Heart right ventricle (tissue), 16 donors: Measurements from ENCODE around the gene GALR2. TPM values are rescaled to one million over a fixed set of nuclear protein-coding genes. Genes with fewer than 3 reads are reported as not detected.

Experiments used
- ATAC-seq, 8 donors: fragments of 200-7000 bp; cut with Tn5 transposase; one replicate each; pipeline ENCODE4 v1.9.1; 2020; ENCODE audit warnings: mild to moderate bottlenecking in 8 of 8, moderate library complexity in 8 of 8, moderate number of reproducible peaks in 1 of 8
- DNase-seq, 2 donors: peaks; one replicate each; pipeline ENCODE4 v3.0.0-alpha.2; 2020
- H3K27ac ChIP-seq, 10 donors: fragments of 200-600 bp; sonication (generic) in 2 of 10; one replicate each; pipeline versions ENCODE4 v1.5.0 to v1.8.0; 2020 to 2022; ENCODE audit warnings: mild to moderate bottlenecking in 3 of 10
- H3K27me3 ChIP-seq, 7 donors: fragments of 200-600 bp; one replicate each; pipeline ENCODE4 v1.8.0; 2021 to 2022; ENCODE audit warnings: mild to moderate bottlenecking in 2 of 7
- H3K36me3 ChIP-seq, 9 donors: fragments of 200-600 bp; sonication (generic) in 1 of 9; one replicate each; pipeline versions ENCODE4 v1.5.0 to v1.8.0; 2020 to 2022; ENCODE audit warnings: mild to moderate bottlenecking in 2 of 9
- H3K4me1 ChIP-seq, 9 donors: fragments of 200-600 bp; sonication (generic) in 1 of 9; one replicate each; pipeline versions ENCODE4 v1.5.0 to v1.8.0; 2020 to 2022; ENCODE audit warnings: mild to moderate bottlenecking in 4 of 9
- H3K4me3 ChIP-seq, 10 donors: fragments of 200-600 bp; sonication (generic) in 2 of 10; one replicate each; pipeline versions ENCODE4 v1.5.0 to v1.8.0; 2020 to 2022; ENCODE audit warnings: mild to moderate bottlenecking in 7 of 10, moderate library complexity in 2 of 10
- H3K9me3 ChIP-seq, 11 donors: fragments of 200-600 bp in 10 of 11; sonication (generic) in 2 of 11; one replicate each; pipeline versions ENCODE4 v1.5.0 to v1.8.0; 2013 to 2022; ENCODE audit warnings: mild to moderate bottlenecking in 2 of 11, control low read depth in 1 of 11, moderate library complexity in 1 of 11
- WGBS, 2 donors: extraction: QIAGEN DNeasy Blood & Tissue Kit; methylation state at CpG; one replicate each; pipeline ENCODE4 v1.1.7; 2013; ENCODE audit warnings: inconsistent platforms in 1 of 2; 5-methylcytosine and 5-hydroxymethylcytosine counted together
- intact Hi-C, 10 donors: fragments of 100-400 bp; cut with DNase I; formaldehyde crosslinking; loops; one replicate each; pipeline versions ENCODE4 v1.11.1 to v1.14.2; 2022
- polyA plus RNA-seq, 2 donors: library from polyadenylated mRNA; stranded (reverse); fragments of 200-250 nt; gene quantifications; one replicate each; pipeline ENCODE4 v1.2.3, GENCODE V29; 2013
- total RNA-seq, 10 donors: library from RNA; stranded (reverse); fragmentation: NEBNext Ultra II Directional in 3 of 10; extraction: Animal tissue kit (Norgen Biotek cat#: 25700) in 3 of 10; gene quantifications; one replicate each; pipeline versions ENCODE4 v1.2.1 to v1.2.4, GENCODE V29; 2021 to 2023
- TF ChIP-seq, protein P1 (sequence below), 9 donors: fragments of 200-600 bp; sonication (generic) in 2 of 9; IDR thresholded peaks; one replicate each; pipeline versions ENCODE4 v1.5.0 to v1.8.0; 2021 to 2022; ENCODE audit warnings: antibody characterized with exemption in 9 of 9, mild to moderate bottlenecking in 5 of 9, moderate library complexity in 1 of 9
- donor health status: Arrhythmogenic right ventricular cardiomyopathy.
- donor health status: ischemic (EF 13 %, LVEDD 7.1; RV severe dilation, severe dysfunction).
- donor health status: healthy with polysubstance abuse.
- donor health status: DM: no; HTN: yes; CAD: no.
- donor health status: DM: no; HTN: no; CAD: no.
- donor health status: ischemic (EF 25% LVEDD 6.9; RV normal size, moderate dysfunction).
- donor health status: ischemic (EF 25% LVEDD 5.7; RV mildly dilated, moderate dysfunction).
- donor health status: healthy.
- donor health status: DM: yes; HTN: yes; CAD: no.
- donor health status: Ischemic cardiomyopathy.
- donor health status: ischemic (EF 35%, LVEDD 5.7; RV mildly dilated, moderate dysfunction).
- donor health status: nonischemic (EF 11% LVEDD 7.7; RV severe dilation, severe dysfunction).
- donor health status: DM: yes; HTN: yes; CAD: no.
- donor health status: PGD.
- donor health status: ischemic (EF 29% LVEDD 5.4; RV normal size, mild dysfunction).
- donor health status: nonischemic (EF 23%, LVEDD 6.1; RV moderate dilation, normal function).

The GALR2 gene
- total and polyA plus RNA-seq, 12 donors: 0.10 TPM; not detected in 11

DNA sequence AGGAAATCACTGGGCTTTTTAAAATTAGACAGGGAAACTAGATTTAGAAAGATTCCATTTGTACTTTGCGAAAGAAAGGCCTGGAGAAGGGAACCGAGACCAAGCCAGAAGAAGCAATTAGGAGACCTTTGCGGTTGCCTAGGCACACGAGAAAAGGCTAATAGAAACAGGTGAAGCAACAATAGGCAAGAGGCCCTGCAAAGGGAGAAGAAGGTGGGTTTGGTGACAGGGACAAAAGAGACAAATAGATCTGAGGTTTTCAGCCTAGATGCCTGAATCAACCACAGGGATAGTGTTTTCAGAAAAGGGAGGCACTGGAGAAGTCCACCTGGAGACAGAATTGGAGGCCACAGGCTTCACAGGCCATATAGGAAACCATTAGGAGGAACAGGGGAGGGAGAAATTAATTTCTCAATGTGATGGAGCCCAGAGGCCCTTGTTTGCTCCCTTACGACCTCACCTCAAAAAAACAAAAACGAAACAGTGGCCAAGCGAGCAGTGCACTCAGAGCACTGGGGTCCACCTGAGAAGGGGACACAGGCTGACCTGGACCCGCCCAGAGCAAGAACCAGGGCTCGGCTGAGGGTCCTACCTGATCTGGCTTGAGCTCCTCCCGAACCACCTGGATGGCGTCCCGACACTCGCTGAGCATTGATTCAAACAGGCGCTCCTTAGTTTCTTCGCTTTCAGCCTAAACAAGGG lies 24.6 kb upstream of the GALR2 start:
- WGBS, 2 donors: 94% methylated on average over 15 of the region's 15 CpGs
- intact Hi-C loops: no loop called here
- peaks cover 0 to 3% (median 0%) of the 10 kb centered on the region in 9 donors for H3K4me1 ChIP-seq
- H3K4me3 ChIP-seq: no peak overlapping the region
- ATAC-seq: no peak
- peaks cover 5 to 100% (median 77%) of the 10 kb centered on the region in 9 donors for H3K36me3 ChIP-seq
- H3K27ac ChIP-seq: no peak overlapping the region
- H3K9me3 ChIP-seq: no peaks in the 10 kb centered on the region
- no peaks in the 10 kb centered on the region for H3K27me3 ChIP-seq
- no peak for DNase-seq
- TF ChIP-seq, protein P1, sequence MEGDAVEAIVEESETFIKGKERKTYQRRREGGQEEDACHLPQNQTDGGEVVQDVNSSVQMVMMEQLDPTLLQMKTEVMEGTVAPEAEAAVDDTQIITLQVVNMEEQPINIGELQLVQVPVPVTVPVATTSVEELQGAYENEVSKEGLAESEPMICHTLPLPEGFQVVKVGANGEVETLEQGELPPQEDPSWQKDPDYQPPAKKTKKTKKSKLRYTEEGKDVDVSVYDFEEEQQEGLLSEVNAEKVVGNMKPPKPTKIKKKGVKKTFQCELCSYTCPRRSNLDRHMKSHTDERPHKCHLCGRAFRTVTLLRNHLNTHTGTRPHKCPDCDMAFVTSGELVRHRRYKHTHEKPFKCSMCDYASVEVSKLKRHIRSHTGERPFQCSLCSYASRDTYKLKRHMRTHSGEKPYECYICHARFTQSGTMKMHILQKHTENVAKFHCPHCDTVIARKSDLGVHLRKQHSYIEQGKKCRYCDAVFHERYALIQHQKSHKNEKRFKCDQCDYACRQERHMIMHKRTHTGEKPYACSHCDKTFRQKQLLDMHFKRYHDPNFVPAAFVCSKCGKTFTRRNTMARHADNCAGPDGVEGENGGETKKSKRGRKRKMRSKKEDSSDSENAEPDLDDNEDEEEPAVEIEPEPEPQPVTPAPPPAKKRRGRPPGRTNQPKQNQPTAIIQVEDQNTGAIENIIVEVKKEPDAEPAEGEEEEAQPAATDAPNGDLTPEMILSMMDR (IDR thresholded peaks at IDR 0.05): no peak

DNA sequence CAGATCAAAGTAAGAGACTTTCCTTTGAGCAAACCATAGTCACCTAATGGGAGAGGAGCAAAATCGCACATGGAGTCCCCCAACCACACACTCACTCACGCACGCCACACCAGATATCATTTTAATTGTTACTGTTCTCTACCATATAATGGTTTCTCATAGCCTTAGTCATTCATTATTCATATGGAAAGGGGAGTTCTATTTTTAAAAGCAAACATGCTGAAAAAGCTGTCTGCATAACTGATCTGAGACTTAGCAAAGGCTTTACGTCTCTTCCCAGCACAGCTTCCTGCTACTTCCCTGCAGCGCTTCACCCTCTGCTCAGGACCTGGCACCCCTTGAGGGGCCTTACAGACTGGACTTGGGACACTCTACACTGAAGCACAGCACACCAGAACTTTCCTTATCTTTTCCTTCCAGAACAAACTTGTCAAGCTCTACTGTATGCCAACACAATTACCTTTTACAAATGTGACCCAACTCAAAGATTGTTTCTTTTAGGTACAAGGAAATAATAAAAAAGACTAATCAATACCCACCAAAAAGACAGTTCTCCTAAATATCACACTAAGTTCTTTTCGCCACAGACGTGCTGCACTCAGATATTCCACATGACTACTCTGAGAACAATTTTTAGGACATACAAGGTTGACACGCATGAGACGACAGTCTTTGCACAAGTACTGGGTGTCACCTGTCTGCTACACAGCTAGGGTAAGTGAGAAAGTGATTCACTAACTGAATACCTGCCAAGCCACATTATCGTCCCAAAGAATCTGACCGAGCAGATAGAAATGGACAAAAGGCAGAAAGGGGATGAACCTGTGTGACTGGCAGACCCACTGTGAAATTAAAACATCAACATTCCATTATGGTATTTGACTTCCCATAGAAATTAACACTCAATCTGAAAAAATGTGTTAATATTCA lies 23.8 kb upstream of the GALR2 start:
- H3K4me1 ChIP-seq: peaks cover 0 to 3% (median 0%) of the 10 kb centered on the region in 9 donors
- H3K9me3 ChIP-seq: no peaks in the 10 kb centered on the region
- H3K4me3 ChIP-seq: no peak overlapping the region
- TF ChIP-seq, protein P1 (IDR thresholded peaks at IDR 0.05): no peak
- peaks cover 0 to 100% (median 72%) of the 10 kb centered on the region in 9 donors for H3K36me3 ChIP-seq
- no peak for ATAC-seq
- no peaks in the 10 kb centered on the region for H3K27me3 ChIP-seq
- WGBS, 2 donors: 91 to 94% methylated on average over 11 of the region's 11 CpGs
- intact Hi-C loops: no loop called here
- no peak overlapping the region for H3K27ac ChIP-seq
- DNase-seq: no peak

DNA sequence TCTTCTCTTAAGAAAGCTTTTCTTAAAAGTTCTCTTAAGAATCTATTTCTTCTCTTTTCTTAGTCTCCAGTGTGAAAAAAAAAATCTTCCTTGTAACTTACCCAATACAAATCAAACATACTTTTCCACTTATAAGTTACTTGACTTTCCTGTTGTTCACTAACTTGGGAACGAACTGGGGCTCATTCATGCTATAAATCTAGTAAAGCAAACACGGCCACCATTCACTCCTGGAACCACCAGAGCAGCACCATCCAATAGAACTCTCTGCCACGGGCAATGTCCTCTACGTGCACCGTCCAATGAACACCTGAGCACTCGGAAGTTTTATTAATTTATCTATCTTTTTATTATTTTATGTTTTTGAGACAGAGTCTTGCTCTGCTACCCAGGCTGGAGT lies 23.0 kb upstream of the GALR2 start:
- no peak for DNase-seq
- intact Hi-C loops: no loop called here
- Histone ChIP-seq H3K27me3 (no peaks in the 10 kb centered on the region), H3K4me1 (peaks cover 0 to 3% (median 0%) of the 10 kb centered on the region in 9 donors), H3K9me3 (no peaks in the 10 kb centered on the region), H3K27ac (no peak overlapping the region), H3K4me3 (no peak overlapping the region), H3K36me3 (peaks cover 0 to 100% (median 72%) of the 10 kb centered on the region in 9 donors)
- TF ChIP-seq, protein P1 (IDR thresholded peaks at IDR 0.05): no peak
- WGBS, 2 donors: 93 to 97% methylated on average over 6 of the region's 6 CpGs
- no peak for ATAC-seq
